Measurements from ENCODE around the gene FSTL1.
"Not testable (repeated sequence)": the region's sequence is repeated elsewhere in the genome, so short reads cannot be mapped to it uniquely, and the experiment has no call there.

Gene FSTL1

GRCh38 chr3:120410541-120410940, 40.3 kb downstream of the FSTL1 start:
- no peak for DNase-seq

GRCh38 chr3:120410116-120410515, 40.7 kb downstream of the FSTL1 start:
- DNase-seq = no peak

GRCh38 chr3:120407508-120408287, 43.1 kb downstream of the FSTL1 start:
- DNase-seq = no peak

GRCh38 chr3:120404876-120405275, 45.9 kb downstream of the FSTL1 start:
- no peak for DNase-seq

GRCh38 chr3:120402257-120402656, 48.5 kb downstream of the FSTL1 start:
- no peak for DNase-seq

- DNase-seq = no peak
These were observed 51.4 kb downstream of the FSTL1 start for GRCh38 chr3:120399372-120399771.

- no peak for DNase-seq
These were observed 54.3 kb downstream of the FSTL1 start for GRCh38 chr3:120396469-120396868.

- DNase-seq = no peak
These were observed 56.4 kb downstream of the FSTL1 start for GRCh38 chr3:120394347-120394746.

- no peak for DNase-seq
These were observed 57.0 kb downstream of the FSTL1 start for GRCh38 chr3:120393761-120394160.

- no peak for DNase-seq
These were observed 57.5 kb downstream of the FSTL1 start for GRCh38 chr3:120393243-120393642.

- DNase-seq = no peak
These were observed 67.8 kb downstream of the FSTL1 start for GRCh38 chr3:120382941-120383447.

- DNase-seq = no peak
These were observed 69.3 kb downstream of the FSTL1 start for GRCh38 chr3:120381503-120381902.

GRCh38 chr3:120377948-120378347, 72.8 kb downstream of the FSTL1 start:
- not testable (repeated sequence) for DNase-seq

GRCh38 chr3:120370463-120370862, 80.3 kb downstream of the FSTL1 start:
- DNase-seq = no peak

- DNase-seq = no peak
These were observed 81.7 kb downstream of the FSTL1 start for GRCh38 chr3:120369037-120369467.

- no peak for DNase-seq
These were observed 82.6 kb downstream of the FSTL1 start for GRCh38 chr3:120368172-120368571.

- no peak for DNase-seq
These were observed 86.0 kb downstream of the FSTL1 start for GRCh38 chr3:120364821-120365220.

GRCh38 chr3:120364101-120364500, 86.7 kb downstream of the FSTL1 start:
- no peak for DNase-seq

GRCh38 chr3:120357807-120358206, 93.0 kb downstream of the FSTL1 start:
- no peak for DNase-seq

GRCh38 chr3:120355486-120355885, 95.3 kb downstream of the FSTL1 start:
- no peak for DNase-seq

- no peak for DNase-seq
These were observed 97.3 kb downstream of the FSTL1 start for GRCh38 chr3:120353463-120353862.

- no peak for DNase-seq
These were observed 98.8 kb downstream of the FSTL1 start for GRCh38 chr3:120352017-120352416.

GRCh38 chr3:120350401-120350941, 100.3 kb downstream of the FSTL1 start:
- no peak for DNase-seq

- DNase-seq = no peak
These were observed 101.0 kb downstream of the FSTL1 start for GRCh38 chr3:120349855-120350125.

All from activated effector memory CD4-positive, alpha-beta T cell treated with anti-CD3 and anti-CD28 coated beads, Interleukin-2, amount 50 U/mL, for 16 hours (primary cell).